Transverse colon (tissue), 4 donors: ENCODE measurements around the gene GTF2F2.

Experiments
- CTCF ChIP-seq, 5 experiments: fragments of 200-600 bp in 3 of 5; fragments of 450-650 bp in 2 of 5; sonication (generic) in 3 of 5; IDR thresholded peaks; 1 replicate in 2 of 5; 2 replicates in 3 of 5; pipeline ENCODE4 v1.5.1; 2016 to 2017; ENCODE audit warnings: antibody characterized with exemption in 5 of 5, inconsistent platforms in 3 of 5, mild to moderate bottlenecking in 2 of 5, moderate library complexity in 1 of 5
- EP300 ChIP-seq: sonication (generic); formaldehyde crosslinking; IDR thresholded peaks from one replicate; pipeline ENCODE4 v1.6.1; 2017; ENCODE audit warnings: antibody characterized with exemption, low read depth
- POLR2A ChIP-seq: fragments of 450-650 bp; IDR thresholded peaks from one replicate; pipeline ENCODE4 v1.6.1; 2016; ENCODE audit warnings: antibody characterized with exemption, mild to moderate bottlenecking, moderate library complexity
- POLR2AphosphoS5 ChIP-seq, 3 donors: sonication (generic); formaldehyde crosslinking; IDR thresholded peaks; one replicate each; pipeline ENCODE4 v1.6.1; 2016; ENCODE audit warnings: antibody characterized with exemption in 3 of 3

- peak; percentile 66 to 81 (median 74) for TF ChIP-seq CTCF (IDR thresholded peaks at IDR 0.05)
- TF ChIP-seq POLR2AphosphoS5 (IDR thresholded peaks at IDR 0.05), result peak in 1 of 3 donors; percentile 24
- TF ChIP-seq EP300, result no peak
- TF ChIP-seq POLR2A, result no peak
These were observed 160.7 kb downstream of the GTF2F2 start for GRCh38 chr13:45280751-45281634.
